Gastroesophageal sphincter (tissue), 4 donors: ENCODE results near the gene LAMB4. TPM values are rescaled to one million over a fixed set of nuclear protein-coding genes. Genes with fewer than 3 reads are reported as not detected.

Experiments used
- small RNA-seq, 4 donors: library from RNA; depleted of rRNA; stranded (forward); fragments of <200 nt; gene quantifications; one replicate each; pipeline ENCODE3, GENCODE V24; 2016
- total RNA-seq, 4 donors: library from RNA; depleted of rRNA; stranded (reverse); fragments of >200 nt; gene quantifications; one replicate each; pipeline ENCODE4 v1.1.0, GENCODE V29; 2016

The LAMB4 gene
- total RNA-seq, 4 donors from 2014 or later = 0.23 to 0.82 TPM; not detected in 2

Small RNA genes lying within 50 kb of the gene (small RNA-seq; reads per million reads assigned to genes)
- gene RF00012 = 0 reads per million in 4 donors

Other genes starting within 250 kb of the LAMB4 start
- 100 to 1,000 TPM in 3 of 4 donors, 10 to 100 TPM in 1; 79.3 to 246 (median 148) TPM for gene DLD, start 239.2 kb downstream of the LAMB4 start, total RNA-seq
- 100 to 1,000 TPM; 130 to 193 (median 179) TPM for gene LAMB1, start 127.2 kb downstream of the LAMB4 start, total RNA-seq